Loucy (cell line): ENCODE data around the gene CYBB.

Source experiments
- H2AFZ ChIP-seq: fragments of 200-600 bp; sonication (generic); 2 replicates; pipeline ENCODE4 v1.6.0; 2016; ENCODE audit warnings: antibody characterized with exemption, mild to moderate bottlenecking, low read length, moderate library complexity
- H3F3A ChIP-seq: fragments of 200-600 bp; 2 replicates; pipeline ENCODE4 v1.6.0; 2016; ENCODE audit warnings: antibody characterized with exemption, low read depth, mild to moderate bottlenecking
- H3K27me3 ChIP-seq: fragments of 200-600 bp; sonication (generic); 2 replicates; pipeline ENCODE4 v1.6.1; 2014; ENCODE audit warnings: low read length, mild to moderate bottlenecking; ENCODE audit not compliant: insufficient read depth, poor library complexity, severe bottlenecking
- H3K36me3 ChIP-seq: fragments of 200-600 bp; sonication (generic); 2 replicates; pipeline ENCODE4 v1.6.1; 2016; ENCODE audit warnings: low read length; ENCODE audit not compliant: insufficient read depth
- H3K4me1 ChIP-seq: fragments of 200-600 bp; sonication (generic); 2 replicates; pipeline ENCODE4 v1.5.1; 2014; ENCODE audit warnings: low read length, mild to moderate bottlenecking; ENCODE audit not compliant: insufficient read depth, poor library complexity, severe bottlenecking
- H3K4me2 ChIP-seq: fragments of 200-600 bp; sonication (generic); 2 replicates; pipeline ENCODE4 v1.6.0; 2014; ENCODE audit warnings: antibody characterized with exemption, low read length, low read depth, mild to moderate bottlenecking; ENCODE audit not compliant: poor library complexity, severe bottlenecking
- H3K4me3 ChIP-seq: fragments of 200-600 bp; sonication (generic); 2 replicates; pipeline ENCODE4 v1.5.1; 2014; ENCODE audit warnings: low read length, mild to moderate bottlenecking, mixed read lengths; ENCODE audit not compliant: poor library complexity, severe bottlenecking
- H3K79me2 ChIP-seq: fragments of 200-600 bp; sonication (generic); 2 replicates; pipeline ENCODE4 v1.6.1; 2014; ENCODE audit warnings: low read length; ENCODE audit not compliant: insufficient read depth
- H3K9ac ChIP-seq: fragments of 200-600 bp; sonication (generic); 2 replicates; pipeline ENCODE4 v1.6.0; 2014; ENCODE audit warnings: mild to moderate bottlenecking, low read depth, low read length, moderate library complexity; ENCODE audit not compliant: poor library complexity, severe bottlenecking
- H3K9me2 ChIP-seq: fragments of 200-600 bp; sonication (generic); replicated peaks from 2 replicates; pipeline ENCODE4 v1.6.1; 2016; ENCODE audit warnings: low read depth, low read length, mixed read lengths
- H3K9me3 ChIP-seq: fragments of 200-600 bp; sonication (generic); 2 replicates; pipeline ENCODE4 v1.6.1; 2014; ENCODE audit warnings: mild to moderate bottlenecking, antibody characterized with exemption, low read length, low read depth; ENCODE audit not compliant: insufficient read depth
- H4K20me1 ChIP-seq: fragments of 200-600 bp; sonication (generic); 2 replicates; pipeline ENCODE4 v1.6.0; 2014; ENCODE audit warnings: antibody characterized with exemption, low read length, mild to moderate bottlenecking; ENCODE audit not compliant: insufficient read depth, poor library complexity, severe bottlenecking
- CTCF ChIP-seq: fragments of 200-600 bp; sonication (generic); conservative IDR thresholded peaks from 2 replicates; pipeline ENCODE4 v1.5.1; 2014; ENCODE audit warnings: mild to moderate bottlenecking, antibody characterized with exemption, low read length
- EZH2phosphoT487 ChIP-seq: fragments of 200-600 bp; IDR thresholded peaks from 2 replicates; pipeline ENCODE4 v1.6.1; 2018; ENCODE audit warnings: antibody characterized with exemption, mild to moderate bottlenecking, moderate library complexity, borderline replicate concordance

Gene CYBB

GRCh38 chrX:37755025-37755424 lies 24.8 kb upstream of the CYBB start:
- peak overlapping the region; percentile 69 for H3K4me2 ChIP-seq
- peaks cover 5% of the 10 kb centered on the region; the same call in 1 of the 2 replicates for H3K9me3 ChIP-seq
- no peaks in the 10 kb centered on the region for H4K20me1 ChIP-seq
- peak overlapping the region; percentile 66 for H3K9ac ChIP-seq
- H2AFZ ChIP-seq, result no peak overlapping the region
- H3K4me1 ChIP-seq, result peaks cover 63% of the 10 kb centered on the region
- H3K27me3 ChIP-seq, result no peaks in the 10 kb centered on the region
- H3K9me2 ChIP-seq, result no peaks in the 10 kb centered on the region
- H3F3A ChIP-seq, result peaks cover 18% of the 10 kb centered on the region
- peak overlapping the region; percentile 49 for H3K4me3 ChIP-seq
- H3K79me2 ChIP-seq, result no peaks in the 10 kb centered on the region
- H3K36me3 ChIP-seq, result no peaks in the 10 kb centered on the region
- TF ChIP-seq CTCF (no peak), EZH2phosphoT487 (no peak)

GRCh38 chrX:37757082-37757481 lies 22.8 kb upstream of the CYBB start:
- H3F3A ChIP-seq, result peaks cover 18% of the 10 kb centered on the region

GRCh38 chrX:37759351-37759750 lies 20.5 kb upstream of the CYBB start:
- H3K9me2 ChIP-seq, result no peaks in the 10 kb centered on the region
- peaks cover 5% of the 10 kb centered on the region for H3F3A ChIP-seq
- H3K4me2 ChIP-seq, result no peak overlapping the region
- no peaks in the 10 kb centered on the region for H4K20me1 ChIP-seq
- no peak overlapping the region for H3K9ac ChIP-seq
- TF ChIP-seq EZH2phosphoT487 (no peak), CTCF (no peak)
- no peaks in the 10 kb centered on the region for H3K27me3 ChIP-seq
- H3K4me3 ChIP-seq, result no peak overlapping the region
- no peak overlapping the region for H2AFZ ChIP-seq
- H3K36me3 ChIP-seq, result no peaks in the 10 kb centered on the region
- H3K4me1 ChIP-seq, result peaks cover 53% of the 10 kb centered on the region
- no peaks in the 10 kb centered on the region for H3K79me2 ChIP-seq
- no peaks in the 10 kb centered on the region for H3K9me3 ChIP-seq

More at GRCh38 chrX:37757082-37757481, 22.8 kb upstream of the CYBB start:
- no peak overlapping the region for H3K4me2 ChIP-seq
- no peak overlapping the region for H3K9ac ChIP-seq
- no peaks in the 10 kb centered on the region for H3K36me3 ChIP-seq
- H3K4me1 ChIP-seq, result peaks cover 63% of the 10 kb centered on the region
- H3K27me3 ChIP-seq, result no peaks in the 10 kb centered on the region
- no peaks in the 10 kb centered on the region for H3K79me2 ChIP-seq
- H2AFZ ChIP-seq, result no peak overlapping the region
- H3K4me3 ChIP-seq, result no peak overlapping the region
- no peak for TF ChIP-seq CTCF
- peaks cover 4% of the 10 kb centered on the region; the same call in 1 of the 2 replicates for H3K9me3 ChIP-seq
- no peaks in the 10 kb centered on the region for H3K9me2 ChIP-seq
- no peaks in the 10 kb centered on the region for H4K20me1 ChIP-seq
